Measurements from ENCODE around the gene SKIC8. TPM values are rescaled to one million over a fixed set of nuclear protein-coding genes. Genes with fewer than 3 reads are reported as not detected.

Gene SKIC8
- total RNA-seq, 1 donor from 2014 or later = 46.0 TPM

GRCh38 chr15:78315686-78316282 lies 16.4 kb upstream of the SKIC8 start:
- Mint-ChIP-seq H3K4me1 (no peaks in the 10 kb centered on the region), H3K9me3 (no peaks in the 10 kb centered on the region), H3K4me3 (no peak overlapping the region), H3K27me3 (peaks cover 2% of the 10 kb centered on the region), H3K36me3 (ENCODE audit: low read depth) (no peaks in the 10 kb centered on the region), H3K27ac (no peak overlapping the region)
- TF ChIP-seq CTCF (IDR thresholded peaks at IDR 0.05) = no peak
- POLR2A ChIA-PET = no interaction called here
- no peak for ATAC-seq (ENCODE audit: low read depth)
- DNase-seq = no peak
- intact Hi-C loops (cut with micrococcal nuclease) = no loop called here
- CTCF ChIA-PET = no interaction called here

- Mint-ChIP-seq H3K9me3 (no peaks in the 10 kb centered on the region), H3K4me1 (no peaks in the 10 kb centered on the region)
Observed at GRCh38 chr15:78314181-78314581, 14.8 kb upstream of the SKIC8 start.

GRCh38 chr15:78313383-78313782 lies 14.0 kb upstream of the SKIC8 start:
- ChIA-PET CTCF (no interaction called here), POLR2A (no interaction called here)
- Mint-ChIP-seq H3K27ac (no peak overlapping the region), H3K27me3 (peaks cover 5% of the 10 kb centered on the region), H3K36me3 (ENCODE audit: low read depth) (no peaks in the 10 kb centered on the region), H3K4me1 (no peaks in the 10 kb centered on the region), H3K9me3 (no peaks in the 10 kb centered on the region), H3K4me3 (no peak overlapping the region)
- DNase-seq (no peak), ATAC-seq (ENCODE audit: low read depth) (no peak)
- no peak for TF ChIP-seq CTCF (IDR thresholded peaks at IDR 0.05)
- intact Hi-C loops (cut with micrococcal nuclease) = no loop called here

More at GRCh38 chr15:78314181-78314581, 14.8 kb upstream of the SKIC8 start:
- Mint-ChIP-seq H3K4me3 (no peak overlapping the region), H3K27ac (no peak overlapping the region), H3K36me3 (ENCODE audit: low read depth) (no peaks in the 10 kb centered on the region), H3K27me3 (peaks cover 2% of the 10 kb centered on the region)
- ATAC-seq (ENCODE audit: low read depth) = no peak
- no peak for TF ChIP-seq CTCF (IDR thresholded peaks at IDR 0.05)
- ChIA-PET POLR2A (no interaction called here), CTCF (no interaction called here)
- no peak for DNase-seq
- intact Hi-C loops (cut with micrococcal nuclease) = no loop called here

GRCh38 chr15:78312957-78313356 lies 13.5 kb upstream of the SKIC8 start:
- H3K9me3 Mint-ChIP-seq = no peaks in the 10 kb centered on the region
- intact Hi-C loops (cut with micrococcal nuclease) = no loop called here
- no peak overlapping the region for H3K4me3 Mint-ChIP-seq
- DNase-seq (no peak), ATAC-seq (ENCODE audit: low read depth) (no peak)
- no peaks in the 10 kb centered on the region for H3K4me1 Mint-ChIP-seq
- ChIA-PET CTCF (no interaction called here), POLR2A (no interaction called here)
- H3K27me3 Mint-ChIP-seq = peaks cover 7% of the 10 kb centered on the region
- no peaks in the 10 kb centered on the region for H3K36me3 Mint-ChIP-seq (ENCODE audit: low read depth)
- TF ChIP-seq CTCF (IDR thresholded peaks at IDR 0.05) = no peak
- H3K27ac Mint-ChIP-seq = no peak overlapping the region

- Mint-ChIP-seq H3K27me3 (peaks cover 7% of the 10 kb centered on the region), H3K27ac (no peak overlapping the region), H3K4me3 (no peak overlapping the region), H3K9me3 (no peaks in the 10 kb centered on the region), H3K36me3 (ENCODE audit: low read depth) (no peaks in the 10 kb centered on the region), H3K4me1 (no peaks in the 10 kb centered on the region)
- intact Hi-C loops (cut with micrococcal nuclease) = no loop called here
- ATAC-seq (ENCODE audit: low read depth) (no peak), DNase-seq (no peak)
- no peak for TF ChIP-seq CTCF (IDR thresholded peaks at IDR 0.05)
- ChIA-PET POLR2A (no interaction called here), CTCF (no interaction called here)
Observed at GRCh38 chr15:78312536-78312935, 13.1 kb upstream of the SKIC8 start.

Data from activated B cell treated with CpG ODN at 0.5 μM for 24 hours (primary cell).